ENCODE measurements around the gene ZNF562.
"Not testable (repeated sequence)": the region's sequence is repeated elsewhere in the genome, so short reads cannot be mapped to it uniquely, and the experiment has no call there.

- not testable (repeated sequence) for TF ChIP-seq POLR2A (IDR thresholded peaks at IDR 0.05; ENCODE audit: low read length); GATA1 (IDR thresholded peaks at IDR 0.05; ENCODE audit: low read depth, low read length)
These were observed 5.1 kb upstream of the ZNF562 start for GRCh38 chr19:9679996-9680395.

Data from erythroblast (primary cell).